NCI-H2227 treated with DMSO at 0.1 percent for 48 hours (cell line): ENCODE measurements around the gene CD164L2.

Experiments
- DNase-seq: peaks from one replicate; lab custom pipeline; 2025; lab: John Stamatoyannopoulos, UW

CD164L2 gene

DNA sequence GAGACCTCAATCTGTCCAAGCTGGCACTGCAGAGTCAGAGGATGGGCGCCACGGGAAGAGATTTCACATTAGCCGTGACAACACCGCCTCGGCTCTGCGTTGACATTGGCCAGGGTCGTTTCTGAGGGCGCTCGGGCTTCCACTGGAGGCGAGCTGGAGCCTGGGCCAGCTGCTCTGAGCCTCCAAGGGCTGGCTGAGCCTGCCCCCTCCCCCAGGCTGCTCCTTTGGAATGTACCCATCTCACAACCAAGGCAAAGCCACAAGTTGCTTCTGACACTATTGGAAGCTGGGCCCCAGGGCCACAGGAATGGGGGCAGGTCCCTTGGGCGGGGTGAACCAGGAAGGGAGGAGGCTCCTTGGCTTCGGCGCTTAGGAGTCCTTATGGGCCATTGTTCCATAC lies 21.9 kb upstream of the CD164L2 start:
- no peak for DNase-seq

DNA sequence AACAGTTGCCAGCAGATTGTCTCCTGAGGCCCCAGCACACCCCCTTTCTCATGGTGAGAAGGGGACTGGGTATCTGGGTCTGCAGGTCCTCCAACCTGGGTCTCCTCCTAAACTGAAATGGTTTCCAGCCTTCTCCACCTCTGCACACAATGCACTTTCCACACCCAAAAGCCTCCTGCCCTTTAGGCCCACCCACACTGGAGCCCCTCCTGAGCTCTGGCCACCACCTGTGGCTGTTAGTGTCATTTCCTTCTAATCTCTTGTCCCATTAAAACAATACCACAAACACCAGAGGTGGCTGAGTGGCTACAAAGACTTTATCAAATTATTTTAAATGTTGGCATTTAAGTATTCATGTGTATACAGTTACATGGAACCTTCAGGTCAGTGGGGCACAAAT lies 20.8 kb upstream of the CD164L2 start:
- DNase-seq = no peak

DNA sequence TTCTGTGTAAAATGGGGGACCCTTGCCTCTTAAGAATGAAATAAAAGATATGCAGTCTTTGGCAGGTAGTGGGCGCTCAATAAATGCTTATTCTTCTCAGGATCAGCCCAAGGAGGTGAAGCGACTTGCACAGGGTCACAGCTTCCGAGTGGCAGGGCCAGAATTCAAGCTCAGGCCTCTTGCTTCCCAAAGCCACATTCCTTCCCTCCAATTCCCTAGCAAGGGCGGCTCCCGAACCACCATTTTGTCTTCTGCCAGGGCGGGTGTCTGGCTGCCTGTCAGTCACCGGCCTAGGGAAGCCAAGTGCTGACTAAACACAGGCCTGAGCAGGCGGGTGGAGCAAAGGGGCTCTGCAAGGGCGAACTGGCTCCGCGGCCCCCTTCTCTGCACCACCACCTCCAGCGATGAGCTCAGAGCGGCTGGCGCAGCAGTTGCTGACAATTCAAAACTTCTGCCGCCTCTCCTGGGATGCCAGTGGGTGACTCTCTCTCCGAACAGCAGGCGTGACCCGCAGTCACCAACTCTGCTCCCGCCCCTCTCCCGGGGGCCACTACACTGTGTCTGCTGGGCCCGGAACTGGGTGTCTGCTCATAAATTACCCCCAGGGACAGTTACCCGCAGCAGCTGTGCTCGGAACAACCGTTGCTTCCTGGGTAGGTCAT lies 20.1 kb upstream of the CD164L2 start:
- peak; percentile 51 for DNase-seq

DNA sequence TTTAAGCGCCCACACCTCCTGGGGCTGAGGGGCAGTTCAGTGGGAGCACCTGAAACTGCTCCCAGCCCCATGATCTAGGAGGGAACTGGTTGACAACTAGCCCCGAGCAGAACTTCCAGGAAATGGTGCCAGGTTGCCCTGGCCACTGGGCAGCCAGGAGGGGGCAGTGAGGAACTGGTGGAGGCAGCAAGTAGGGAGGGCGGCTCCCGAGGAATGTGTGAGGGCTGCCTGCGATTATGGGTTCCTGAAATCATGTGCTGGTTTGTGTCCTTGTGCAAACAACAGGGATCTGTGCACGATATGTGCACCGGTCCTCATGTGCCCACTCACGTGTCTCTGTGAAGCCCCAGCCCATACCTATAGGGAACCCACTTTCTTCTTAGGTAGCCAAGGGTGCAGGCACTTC lies 19.2 kb upstream of the CD164L2 start:
- DNase-seq = no peak

DNA sequence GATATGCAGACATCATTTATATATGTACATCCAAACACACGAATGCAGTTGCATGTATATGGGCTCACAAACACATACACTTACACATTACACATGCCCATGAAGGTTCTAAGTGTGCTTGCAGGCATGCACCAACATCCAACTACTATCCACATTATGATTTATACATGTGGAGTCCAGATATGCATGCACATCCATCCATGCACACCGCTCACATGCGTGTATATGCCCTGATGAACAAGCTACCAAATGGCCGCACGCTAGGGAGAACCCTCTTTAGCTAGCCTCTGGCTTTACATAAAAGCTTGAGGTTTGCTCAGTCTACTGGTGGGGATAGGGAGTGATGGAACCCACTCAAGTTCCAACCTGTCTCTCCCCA lies 17.8 kb upstream of the CD164L2 start:
- DNase-seq = no peak

DNA sequence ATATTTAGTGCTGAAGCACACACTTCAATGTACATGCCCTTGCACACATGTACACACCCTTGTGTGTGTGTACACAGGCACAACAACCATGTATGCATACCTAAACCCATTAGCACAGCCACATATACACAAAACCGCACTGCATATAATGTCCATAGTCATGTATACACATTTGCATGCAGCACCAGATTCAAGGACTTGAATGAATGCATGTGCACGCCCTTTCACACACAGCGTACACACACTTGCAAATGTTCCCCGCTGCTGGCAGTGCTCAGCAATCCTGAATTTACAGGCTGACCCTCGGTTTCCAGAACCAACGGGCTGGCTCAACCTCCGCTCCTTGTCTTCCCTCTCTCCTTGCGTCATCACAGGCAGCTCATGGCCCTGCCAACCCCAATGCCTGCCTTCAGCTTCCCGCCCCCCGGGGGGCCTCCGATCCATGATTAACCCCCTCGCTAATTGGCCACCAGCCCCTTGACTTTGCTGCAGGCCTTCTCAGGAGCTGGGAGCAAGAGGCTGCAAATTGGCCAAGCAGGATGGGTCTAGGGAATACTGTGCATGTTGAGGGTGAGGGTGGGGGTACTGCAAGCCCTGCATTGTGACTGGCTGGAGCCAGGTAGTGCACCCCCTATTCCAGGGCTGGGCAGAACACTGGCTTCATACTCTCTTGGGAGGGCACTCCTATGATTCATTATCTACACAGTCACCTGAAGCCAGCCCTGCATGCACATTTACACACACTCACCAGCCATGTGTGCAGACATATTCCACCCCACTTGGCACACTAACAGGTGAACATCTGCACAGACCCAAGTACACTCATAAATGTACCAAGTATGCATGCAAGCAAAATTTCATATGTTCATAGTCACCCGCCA lies 17.2 kb upstream of the CD164L2 start:
- DNase-seq = no peak

DNA sequence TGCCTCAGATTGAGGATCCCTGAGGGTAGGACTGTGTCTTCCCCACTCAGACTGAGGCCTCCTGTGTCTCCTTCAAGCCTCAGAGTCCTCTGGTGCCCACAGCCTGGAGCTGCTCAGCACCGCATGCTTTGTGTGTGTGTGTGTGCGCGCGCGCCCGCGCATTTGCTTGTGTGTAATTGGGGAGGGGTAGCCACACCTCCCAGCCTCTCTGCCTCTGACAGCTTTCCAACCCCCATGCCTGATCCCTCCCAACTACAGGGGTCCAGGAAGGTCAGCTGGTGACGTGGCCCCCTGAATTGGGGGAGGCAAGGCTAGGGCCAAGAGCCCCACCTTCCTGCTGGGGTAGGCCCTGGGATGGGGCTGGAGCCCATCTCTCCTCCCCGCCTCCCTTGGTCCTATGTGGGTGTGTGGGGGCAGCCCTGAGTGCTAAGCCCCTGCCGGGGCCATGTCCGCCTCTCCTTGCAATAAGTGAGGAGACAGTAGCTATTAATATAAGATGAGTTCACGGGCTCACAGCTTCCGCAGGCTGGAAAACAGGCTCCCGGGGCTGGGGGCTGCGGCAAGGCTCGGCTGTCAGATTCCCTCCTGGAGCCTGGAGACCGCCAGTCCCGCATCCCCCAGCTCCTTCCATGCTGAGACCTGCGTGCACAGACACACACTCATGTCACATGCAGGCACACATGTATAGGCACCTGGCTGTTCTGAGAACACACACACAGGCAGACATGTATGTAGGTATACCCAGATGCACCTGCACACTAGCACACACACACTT lies 16.3 kb upstream of the CD164L2 start:
- peak; percentile 90 for DNase-seq

DNA sequence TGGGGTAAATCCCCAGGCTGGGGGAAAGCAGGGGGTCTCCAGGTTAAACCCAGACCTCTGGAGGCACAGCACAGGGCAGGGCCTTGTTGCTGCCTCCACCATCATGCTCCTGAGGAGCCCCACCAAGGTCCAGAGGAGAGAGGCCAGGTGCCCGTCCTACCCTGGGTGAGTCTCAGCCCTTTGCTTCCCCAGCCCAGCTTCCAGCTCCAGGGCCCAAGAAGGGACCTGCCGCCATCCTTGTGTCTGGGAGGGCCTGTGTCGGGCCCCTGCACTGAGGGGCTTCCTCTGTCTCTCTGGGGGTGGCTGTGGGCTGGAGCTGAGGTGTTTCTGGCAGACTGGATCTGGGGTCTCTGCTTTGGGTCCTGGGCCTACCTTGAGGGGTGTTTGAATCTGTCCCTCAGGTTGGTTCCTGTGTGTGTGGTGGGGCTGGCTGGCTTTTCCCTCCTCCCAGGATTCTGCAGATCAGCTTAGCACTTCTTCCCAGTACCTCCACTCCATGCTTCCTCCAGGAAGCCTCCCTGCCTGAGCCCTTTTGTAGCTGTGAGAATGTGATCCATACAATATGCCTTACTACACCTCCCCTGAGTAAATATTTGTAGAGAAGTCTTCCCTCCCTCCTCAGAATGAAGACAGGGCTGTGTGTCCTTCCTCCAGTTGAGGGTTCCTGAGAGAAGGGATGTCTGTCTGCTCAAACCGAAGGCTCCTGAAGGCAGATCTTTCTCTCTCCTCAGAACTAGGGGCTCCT lies 15.4 kb upstream of the CD164L2 start:
- no peak for DNase-seq

DNA sequence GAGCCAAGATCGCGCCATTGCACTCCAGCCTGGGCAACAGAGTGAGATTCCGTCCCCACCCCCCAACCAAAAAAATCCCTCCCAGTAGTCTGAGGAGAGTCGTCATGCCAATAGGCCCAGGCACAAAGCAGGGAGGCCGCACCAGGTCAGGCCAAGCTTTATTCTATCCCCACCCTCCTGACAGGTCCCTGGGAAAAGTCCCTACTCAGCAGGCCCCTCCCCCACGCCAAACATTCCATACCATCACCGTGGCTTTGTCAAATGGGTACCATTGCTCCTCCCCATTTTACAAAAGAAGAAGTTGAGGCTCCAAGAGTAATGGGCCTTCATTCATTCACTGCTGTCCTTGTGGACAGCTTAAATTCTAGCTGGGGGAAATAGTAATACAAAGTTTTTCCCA lies 14.6 kb upstream of the CD164L2 start:
- DNase-seq = no peak

DNA sequence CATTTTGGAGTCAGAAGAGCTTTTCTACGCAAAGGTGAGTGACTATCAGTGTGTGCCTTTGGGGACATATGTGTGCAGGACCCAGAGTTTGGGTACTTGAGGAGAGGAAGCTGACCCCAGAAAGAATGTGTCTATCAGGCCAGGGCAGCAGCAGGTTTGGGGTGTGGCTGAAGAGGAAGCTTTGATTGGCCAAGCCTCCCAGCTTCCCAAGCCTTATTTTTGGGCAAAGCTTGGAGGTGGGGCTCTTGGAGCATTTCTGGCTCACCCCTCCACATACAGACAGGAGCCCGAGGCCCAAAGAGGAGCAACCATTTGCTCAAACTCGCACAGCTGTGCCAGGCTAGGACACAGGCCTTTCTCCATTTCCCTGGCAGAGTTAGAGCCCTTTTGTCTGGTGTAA lies 14.0 kb upstream of the CD164L2 start:
- DNase-seq = no peak

DNA sequence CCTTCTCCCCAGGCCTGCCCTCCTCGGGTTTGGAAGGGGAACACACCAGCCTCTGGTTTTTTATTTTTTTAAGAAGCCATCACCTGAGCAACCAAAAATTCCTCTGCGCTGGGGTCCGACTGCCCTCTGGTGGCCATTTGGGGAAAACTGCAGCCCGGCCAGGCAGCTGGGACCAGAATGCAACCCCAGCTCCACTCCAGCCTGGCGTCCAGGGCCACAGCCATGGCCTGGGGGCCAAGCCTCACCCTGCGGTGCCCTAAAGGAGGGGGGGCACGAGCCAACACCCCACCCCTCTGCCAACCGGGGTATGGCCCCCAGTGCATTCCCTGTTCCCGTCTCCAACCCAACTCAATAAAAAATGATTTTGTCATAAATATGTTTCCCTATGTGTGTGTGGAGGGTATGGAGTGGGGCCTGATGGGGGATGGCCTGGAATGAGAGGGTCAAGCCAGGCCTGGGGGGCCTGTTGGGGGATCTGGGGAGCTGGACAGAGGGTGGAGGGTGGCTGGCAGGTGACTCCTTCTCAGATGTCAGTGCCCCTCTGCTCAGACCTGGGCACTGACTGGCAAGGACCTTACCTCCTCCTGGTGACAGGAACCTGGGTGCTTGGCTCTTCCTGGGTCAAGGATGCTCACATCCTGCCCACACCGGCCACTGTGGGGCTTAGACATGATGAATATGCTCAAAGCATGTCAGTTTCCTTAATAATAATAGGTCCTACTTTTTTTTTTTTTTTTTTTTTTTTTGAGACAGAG lies 12.5 kb upstream of the CD164L2 start:
- peak; percentile 48 for DNase-seq

DNA sequence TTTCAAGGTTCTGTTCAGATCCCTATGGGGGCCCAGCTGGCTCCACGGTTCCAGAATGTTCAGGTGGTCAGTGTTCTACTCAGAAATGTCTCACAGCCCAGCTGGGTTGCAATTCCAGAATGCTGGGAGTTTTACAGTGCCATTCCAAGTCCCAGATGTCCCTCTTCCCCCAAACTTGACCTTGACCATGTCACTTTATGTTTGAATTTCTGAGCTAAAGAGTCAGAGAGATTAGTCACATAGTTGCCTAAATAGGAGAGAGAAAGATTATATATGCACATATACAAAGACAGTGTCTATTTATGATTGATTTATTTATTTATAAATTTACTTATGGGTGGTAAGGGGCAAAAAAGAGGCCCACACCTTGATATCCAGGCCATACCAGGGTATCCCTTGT lies 11.8 kb upstream of the CD164L2 start:
- no peak for DNase-seq

DNA sequence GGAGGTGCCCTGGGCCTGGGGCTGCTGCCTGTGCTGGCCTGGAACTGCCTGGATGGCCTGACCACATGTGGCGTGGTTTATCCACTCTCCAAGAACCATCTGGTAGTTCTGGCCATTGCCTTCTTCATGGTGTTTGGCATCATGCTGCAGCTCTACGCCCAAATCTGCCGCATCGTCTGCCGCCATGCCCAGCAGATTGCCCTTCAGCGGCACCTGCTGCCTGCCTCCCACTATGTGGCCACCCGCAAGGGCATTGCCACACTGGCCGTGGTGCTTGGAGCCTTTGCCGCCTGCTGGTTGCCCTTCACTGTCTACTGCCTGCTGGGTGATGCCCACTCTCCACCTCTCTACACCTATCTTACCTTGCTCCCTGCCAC lies 11.1 kb upstream of the CD164L2 start:
- DNase-seq = no peak

DNA sequence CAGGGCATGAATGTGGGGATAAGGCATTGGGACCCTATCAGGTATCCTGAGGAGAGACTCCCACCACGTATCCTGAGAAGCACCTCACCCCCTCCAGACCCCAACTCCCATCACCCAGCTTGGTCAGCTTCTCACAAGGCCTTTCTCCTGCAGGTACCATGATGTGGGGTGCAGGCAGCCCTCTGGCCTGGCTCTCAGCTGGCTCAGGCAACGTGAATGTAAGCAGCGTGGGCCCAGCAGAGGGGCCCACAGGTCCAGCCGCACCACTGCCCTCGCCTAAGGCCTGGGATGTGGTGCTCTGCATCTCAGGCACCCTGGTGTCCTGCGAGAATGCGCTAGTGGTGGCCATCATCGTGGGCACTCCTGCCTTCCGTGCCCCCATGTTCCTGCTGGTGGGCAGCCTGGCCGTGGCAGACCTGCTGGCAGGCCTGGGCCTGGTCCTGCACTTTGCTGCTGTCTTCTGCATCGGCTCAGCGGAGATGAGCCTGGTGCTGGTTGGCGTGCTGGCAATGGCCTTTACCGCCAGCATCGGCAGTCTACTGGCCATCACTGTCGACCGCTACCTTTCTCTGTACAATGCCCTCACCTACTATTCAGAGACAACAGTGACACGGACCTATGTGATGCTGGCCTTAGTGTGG lies 10.6 kb upstream of the CD164L2 start:
- DNase-seq = no peak

DNA sequence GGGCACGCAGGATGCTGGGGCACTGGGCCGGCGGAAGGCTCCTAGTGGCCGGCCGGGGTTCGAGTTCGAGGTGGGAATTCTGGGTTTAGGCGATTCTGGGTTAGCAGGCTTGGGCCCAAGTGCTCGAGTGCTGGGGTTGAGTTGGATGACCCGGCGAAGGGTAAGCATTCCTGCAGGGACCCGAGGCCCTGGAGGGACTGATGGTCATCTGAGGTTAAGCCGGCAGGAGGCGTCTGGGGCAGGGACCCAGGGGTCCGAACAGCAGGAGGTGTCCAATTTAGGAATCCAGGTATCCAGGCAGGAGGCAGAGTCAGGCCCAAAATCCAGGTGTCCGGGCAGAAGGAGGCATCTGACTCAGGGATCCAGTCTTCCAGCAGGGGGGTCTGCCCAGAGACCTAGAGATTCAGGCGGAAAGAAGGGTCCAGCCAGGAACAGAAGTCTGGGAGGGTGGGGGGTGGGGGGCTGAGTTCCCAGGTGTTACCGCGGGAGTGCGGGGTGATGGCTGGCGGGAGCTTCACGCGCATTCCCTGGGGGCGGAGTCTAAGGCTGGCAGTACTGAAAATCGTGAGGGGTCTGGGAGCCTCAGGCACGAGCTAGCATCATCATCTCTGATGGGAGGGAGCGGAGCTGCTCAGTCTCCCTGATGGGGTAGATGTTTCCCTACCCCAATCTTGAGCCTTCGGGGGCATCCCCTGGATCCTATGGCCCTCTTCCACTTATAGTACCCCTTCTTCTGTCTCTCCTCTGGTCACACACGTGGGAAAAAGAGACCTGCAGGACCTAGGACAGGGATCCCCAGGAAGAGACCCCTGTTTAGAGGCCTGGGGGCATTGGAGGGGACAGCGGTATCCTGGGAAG lies 9.9 kb upstream of the CD164L2 start:
- DNase-seq = no peak

DNA sequence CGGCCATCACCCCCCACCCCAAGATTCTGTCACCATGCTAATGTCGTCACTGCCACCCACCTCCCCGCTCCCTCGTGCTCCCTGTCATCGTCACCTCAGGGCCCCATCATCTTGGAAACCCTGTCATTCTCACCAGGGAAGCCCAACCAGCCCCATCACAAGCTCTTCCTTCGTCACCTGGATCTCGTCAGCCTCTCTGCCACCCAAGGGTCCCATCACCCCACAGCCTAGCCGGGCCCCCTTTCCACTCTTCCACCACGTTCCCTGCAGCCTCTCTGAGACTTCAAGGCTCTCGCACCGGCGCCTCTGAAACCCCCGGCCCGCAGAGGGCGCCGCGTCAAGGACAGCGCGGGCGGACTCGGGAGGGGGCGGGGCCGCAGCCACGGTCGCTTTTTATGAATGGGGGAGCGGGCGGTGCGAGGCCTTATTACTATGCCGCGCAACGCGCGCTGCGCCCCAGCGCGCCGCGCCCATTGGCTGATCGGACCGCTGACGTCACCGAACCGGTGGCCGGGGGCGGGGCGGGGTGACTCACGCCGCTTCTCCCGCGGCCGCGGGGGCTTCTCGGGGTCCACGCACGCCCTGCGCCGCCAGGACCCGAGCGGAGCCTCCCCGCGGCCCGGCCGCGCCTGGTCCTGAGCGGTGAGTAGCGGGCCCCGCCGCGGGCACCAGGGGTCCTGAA lies 9.1 kb upstream of the CD164L2 start, which contains the start of gene GPR3:
TSS of gene GPR3 (plus strand) at position 527 of the 682 bp plus-strand sequence. CDS start 1,177 bp downstream, outside the sequence.
- peak; percentile 95 for DNase-seq

DNA sequence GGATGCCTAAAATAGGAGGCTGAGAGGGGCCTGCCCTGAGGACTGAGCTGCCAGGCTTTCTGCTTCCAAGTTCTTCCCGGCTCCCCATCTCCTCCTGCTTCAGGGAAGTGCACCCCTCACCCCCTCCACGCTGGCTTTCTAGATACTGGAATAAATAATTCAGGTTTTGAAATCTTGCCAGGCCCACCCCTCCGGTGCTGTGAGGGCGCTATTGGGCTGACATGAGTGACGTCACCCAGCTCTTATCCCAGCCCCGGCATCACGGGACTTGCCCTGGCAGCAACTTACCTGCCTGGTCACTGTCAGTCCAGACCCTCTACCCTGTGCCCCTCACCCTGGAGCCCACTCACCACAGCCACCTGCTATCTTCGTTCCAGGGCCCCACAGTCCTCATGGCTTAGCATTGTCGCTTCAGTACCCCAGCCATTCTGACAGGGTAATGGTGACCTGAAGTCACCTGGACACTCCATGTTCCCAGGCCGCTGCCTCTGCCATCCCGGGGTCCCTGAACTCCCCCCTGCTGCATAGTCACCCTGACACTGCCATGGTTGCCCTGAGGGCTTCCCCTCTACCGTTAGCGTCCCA lies 8.5 kb upstream of the CD164L2 start:
- DNase-seq = peak; percentile 69

DNA sequence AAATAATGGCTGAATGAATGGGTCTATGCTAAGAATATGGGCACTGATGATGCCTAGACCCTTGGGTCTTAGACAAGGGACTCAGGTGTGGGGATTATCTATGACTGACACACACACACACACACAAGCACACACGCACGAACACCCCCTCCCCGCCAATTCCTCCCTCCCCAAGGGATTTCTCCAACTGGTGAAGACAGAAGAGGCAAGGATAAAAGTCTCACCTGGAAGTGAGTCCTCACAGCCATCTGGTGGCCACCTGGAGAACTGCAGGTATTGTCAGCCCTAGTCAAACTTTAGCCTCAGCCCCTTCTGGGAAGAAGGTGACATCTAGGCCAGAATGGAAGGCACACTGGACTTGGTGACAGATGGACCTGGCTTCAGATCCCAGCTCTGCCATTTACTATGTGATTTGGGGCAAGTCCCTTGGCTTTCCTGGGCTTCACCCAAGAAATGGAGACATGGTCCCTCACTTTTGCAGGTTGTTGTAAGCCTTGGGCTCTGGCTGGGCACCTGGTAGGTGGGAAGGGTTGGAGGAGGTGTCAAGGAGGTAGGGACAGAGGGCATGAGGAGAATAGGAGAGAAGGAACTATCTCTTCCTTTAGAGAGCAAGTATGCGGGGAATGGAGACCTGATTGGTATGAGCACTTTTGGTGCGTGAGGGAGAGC lies 5.3 kb upstream of the CD164L2 start:
- peak; percentile 37 for DNase-seq
